ENCODE measurements around the gene GDE1.

GDE1 gene

GRCh38 chr16:19524616-19525384 lies 2.9 kb upstream of the GDE1 start:
- no peak for DNase-seq (ENCODE audit: low read depth, low spot score)

GRCh38 chr16:19524356-19524615 lies 2.4 kb upstream of the GDE1 start:
- no peak for DNase-seq (ENCODE audit: low read depth, low spot score)
- CTCF ChIA-PET, result interaction anchor here (1.1 to 1.5 kb wide), 4 partner anchors 21 to 30 kb away, joined by 3 to 7 read pairs (median 4); partner anchors contain the start of gene VPS35L
- peak overlapping the region; percentile 100 for H3K4me3 ChIP-seq (ENCODE audit: low read depth, low read length)
- TF ChIP-seq CTCF (IDR thresholded peaks at IDR 0.05; ENCODE audit: insufficient read depth, low read length, missing control alignments), result no peak
- POLR2A ChIA-PET, result interaction anchor here (1.3 kb wide), 1 partner anchor 31 kb away, joined by 3 read pairs; the partner anchor contains the start of gene VPS35L

More at GRCh38 chr16:19524616-19525384, 2.9 kb upstream of the GDE1 start:
- CTCF ChIA-PET, result interaction anchor here (0.6 to 1.7 kb wide), 6 partner anchors 23 to 404 kb away, joined by 3 to 11 read pairs (median 4); partner anchors contain the start of gene VPS35L
- POLR2A ChIA-PET, result interaction anchor here (1.3 kb wide), 1 partner anchor 31 kb away, joined by 3 read pairs; the partner anchor contains the start of gene VPS35L
- TF ChIP-seq CTCF (IDR thresholded peaks at IDR 0.05; ENCODE audit: insufficient read depth, low read length, missing control alignments), result no peak
- H3K4me3 ChIP-seq (ENCODE audit: low read depth, low read length), result peak overlapping the region; percentile 100

GRCh38 chr16:19523559-19524355 lies 1.9 kb upstream of the GDE1 start, which contains the start of gene CCP110:
Gene CCP110, plus strand, starts transcription at chr16:19523942. Its CDS starts 3,940 bp downstream, at chr16:19527882.
- DNase-seq (ENCODE audit: low read depth, low spot score), result peak; percentile 72
- peak within 1 kb of the TSS; percentile 100 for H3K4me3 ChIP-seq (ENCODE audit: low read depth, low read length)
- ChIA-PET CTCF (interaction anchor here (1.1 to 1.5 kb wide), 4 partner anchors 20 to 31 kb away, joined by 3 to 7 read pairs (median 4); partner anchors contain the start of gene VPS35L), POLR2A (interaction anchor here (1.3 kb wide), 1 partner anchor 32 kb away, joined by 3 read pairs; the partner anchor contains the start of gene VPS35L)
- TF ChIP-seq CTCF (IDR thresholded peaks at IDR 0.05; ENCODE audit: insufficient read depth, low read length, missing control alignments), result no peak

- H3K4me3 ChIP-seq (ENCODE audit: low read depth, low read length), result no peak overlapping the region
- ChIA-PET CTCF (interaction anchor here (1.3 kb wide), 1 partner anchor 20 kb away, joined by 4 read pairs; no protein-coding TSS in a partner anchor), POLR2A (no interaction called here)
- TF ChIP-seq CTCF (IDR thresholded peaks at IDR 0.05; ENCODE audit: insufficient read depth, low read length, missing control alignments), result no peak
- DNase-seq (ENCODE audit: low read depth, low spot score), result no peak
These were observed 1.3 kb upstream of the GDE1 start for GRCh38 chr16:19523184-19523558.

GRCh38 chr16:19522760-19523159 lies 862 bp upstream of the GDE1 start:
- no peak for DNase-seq (ENCODE audit: low read depth, low spot score)

More at GRCh38 chr16:19522760-19523159, 862 bp upstream of the GDE1 start:
- no peak for TF ChIP-seq CTCF (IDR thresholded peaks at IDR 0.05; ENCODE audit: insufficient read depth, low read length, missing control alignments)
- CTCF ChIA-PET, result interaction anchor here (3.1 kb wide), 1 partner anchor 19 kb away, joined by 30 read pairs; no protein-coding TSS in a partner anchor
- POLR2A ChIA-PET, result no interaction called here
- no peak overlapping the region for H3K4me3 ChIP-seq (ENCODE audit: low read depth, low read length)

Data from AG04449 (cell line).